ENCODE measurements around the gene DIAPH3. TPM values are rescaled to one million over a fixed set of nuclear protein-coding genes. Genes with fewer than 3 reads are reported as not detected.

DIAPH3 gene
- total and polyA plus RNA-seq, 10 donors, result 0.07 to 4.1 (median 1.4) TPM

DNA sequence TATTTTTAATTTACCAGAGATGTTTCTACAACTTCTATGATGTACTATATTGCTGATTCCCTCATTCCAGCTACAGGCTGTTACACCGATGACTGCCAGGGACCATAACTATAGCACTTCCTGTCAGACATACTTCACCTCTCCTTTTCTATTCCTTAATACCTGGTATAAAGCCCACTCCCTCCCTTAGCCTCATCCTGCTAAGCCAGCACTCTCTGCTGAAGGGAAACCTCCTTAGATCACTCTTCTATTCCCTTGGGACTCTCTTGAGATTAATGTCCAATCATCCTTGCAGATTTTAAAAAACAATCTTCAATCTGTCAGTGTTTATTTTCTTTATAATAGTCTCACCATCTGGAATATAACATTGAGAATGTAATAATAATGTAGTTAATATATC is 127.9 kb downstream of the DIAPH3 start:
- WGBS, 5 donors, result 93 to 97% (median 96%) methylated on average over 1 of the region's 1 CpG
- TF ChIP-seq, protein P1, sequence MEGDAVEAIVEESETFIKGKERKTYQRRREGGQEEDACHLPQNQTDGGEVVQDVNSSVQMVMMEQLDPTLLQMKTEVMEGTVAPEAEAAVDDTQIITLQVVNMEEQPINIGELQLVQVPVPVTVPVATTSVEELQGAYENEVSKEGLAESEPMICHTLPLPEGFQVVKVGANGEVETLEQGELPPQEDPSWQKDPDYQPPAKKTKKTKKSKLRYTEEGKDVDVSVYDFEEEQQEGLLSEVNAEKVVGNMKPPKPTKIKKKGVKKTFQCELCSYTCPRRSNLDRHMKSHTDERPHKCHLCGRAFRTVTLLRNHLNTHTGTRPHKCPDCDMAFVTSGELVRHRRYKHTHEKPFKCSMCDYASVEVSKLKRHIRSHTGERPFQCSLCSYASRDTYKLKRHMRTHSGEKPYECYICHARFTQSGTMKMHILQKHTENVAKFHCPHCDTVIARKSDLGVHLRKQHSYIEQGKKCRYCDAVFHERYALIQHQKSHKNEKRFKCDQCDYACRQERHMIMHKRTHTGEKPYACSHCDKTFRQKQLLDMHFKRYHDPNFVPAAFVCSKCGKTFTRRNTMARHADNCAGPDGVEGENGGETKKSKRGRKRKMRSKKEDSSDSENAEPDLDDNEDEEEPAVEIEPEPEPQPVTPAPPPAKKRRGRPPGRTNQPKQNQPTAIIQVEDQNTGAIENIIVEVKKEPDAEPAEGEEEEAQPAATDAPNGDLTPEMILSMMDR (IDR thresholded peaks at IDR 0.05 in 8 of 11, conservative IDR thresholded peaks at IDR 0.05 in 3 of 11), result no peak
- TF ChIP-seq POLR2AphosphoS5 (IDR thresholded peaks at IDR 0.05) (no peak), POLR2A (IDR thresholded peaks at IDR 0.05) (no peak)
- intact Hi-C loops (cut with DNase I; ENCODE audit: low total_unique reads), result no loop called here

DNA sequence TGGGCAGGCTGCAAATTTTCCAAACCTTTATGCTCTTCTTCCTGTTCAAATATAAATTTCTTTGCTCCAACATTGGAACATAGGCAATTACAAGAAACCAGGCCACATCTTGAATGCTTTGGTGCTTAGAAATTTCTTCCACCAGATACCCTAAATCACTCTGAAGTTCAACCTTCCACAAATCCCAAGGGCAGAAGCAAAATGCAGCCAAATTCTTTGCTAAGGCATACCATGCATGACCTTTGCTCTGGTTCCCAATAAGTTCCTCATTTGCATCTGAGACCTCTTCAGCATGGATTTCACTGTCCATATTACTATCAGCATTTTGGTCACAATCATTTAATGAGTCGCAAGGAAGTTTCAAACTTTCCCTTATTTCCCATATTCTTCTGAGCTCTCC is 130.9 kb downstream of the DIAPH3 start:
- DNase-seq, result no peak
- H3K27me3 ChIP-seq (replicated peaks in 1 of 7), result no peaks in the 10 kb centered on the region
- H3K36me3 ChIP-seq, result no peaks in the 10 kb centered on the region
- WGBS, 5 donors, result 91 to 97% (median 94%) methylated on average over 1 of the region's 1 CpG
- intact Hi-C loops (cut with DNase I; ENCODE audit: low total_unique reads), result no loop called here
- TF ChIP-seq POLR2AphosphoS5 (IDR thresholded peaks at IDR 0.05), result no peak
- no peak for TF ChIP-seq POLR2A (IDR thresholded peaks at IDR 0.05)
- TF ChIP-seq, protein P1 (IDR thresholded peaks at IDR 0.05 in 8 of 11, conservative IDR thresholded peaks at IDR 0.05 in 3 of 11), result no peak
- H3K27ac ChIP-seq, result no peak overlapping the region
- H3K4me3 ChIP-seq, result no peak overlapping the region
- H3K4me1 ChIP-seq, result no peaks in the 10 kb centered on the region
- H3K9me3 ChIP-seq, result no peaks in the 10 kb centered on the region

More for the DNA sequence above, 127.9 kb downstream of the DIAPH3 start:
- Histone ChIP-seq H3K4me3 (no peak overlapping the region), H3K27me3 (replicated peaks in 1 of 7) (no peaks in the 10 kb centered on the region), H3K36me3 (no peaks in the 10 kb centered on the region), H3K4me1 (no peaks in the 10 kb centered on the region), H3K27ac (no peak overlapping the region), H3K9me3 (no peaks in the 10 kb centered on the region)
- DNase-seq, result no peak

DNA sequence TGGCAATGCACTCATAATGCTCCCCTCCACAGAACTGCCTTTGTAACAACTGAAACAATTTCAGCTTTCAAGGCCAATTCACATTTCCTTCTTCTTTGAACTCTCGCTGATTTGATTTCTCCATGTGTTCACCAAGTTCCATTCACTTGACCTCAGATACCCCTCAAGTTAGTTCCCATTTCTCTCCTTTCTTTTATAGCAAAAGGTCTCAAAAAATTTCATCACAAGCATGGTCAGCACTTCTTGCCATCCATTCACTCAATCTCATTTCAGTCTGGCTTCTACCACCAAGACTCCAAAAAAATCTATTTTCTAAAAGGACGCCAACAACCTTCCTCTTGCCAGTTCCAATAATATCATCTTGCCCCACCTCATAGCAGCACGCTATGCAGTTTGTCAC is 135.7 kb downstream of the DIAPH3 start:
- TF ChIP-seq POLR2A (IDR thresholded peaks at IDR 0.05) (no peak), POLR2AphosphoS5 (IDR thresholded peaks at IDR 0.05) (no peak)
- TF ChIP-seq, protein P1 (IDR thresholded peaks at IDR 0.05 in 8 of 11, conservative IDR thresholded peaks at IDR 0.05 in 3 of 11), result no peak
- no peaks in the 10 kb centered on the region for H3K4me1 ChIP-seq
- no peak overlapping the region for H3K27ac ChIP-seq
- H3K4me3 ChIP-seq, result no peak overlapping the region
- no peak for DNase-seq
- 62 to 87% (median 72%) methylated on average over 3 of the region's 3 CpGs for WGBS, 5 donors
- no peaks in the 10 kb centered on the region for H3K36me3 ChIP-seq
- intact Hi-C loops (cut with DNase I; ENCODE audit: low total_unique reads), result no loop called here
- no peaks in the 10 kb centered on the region for H3K27me3 ChIP-seq (replicated peaks in 1 of 7)
- peaks cover 0 to 16% (median 10%) of the 10 kb centered on the region in 8 donors for H3K9me3 ChIP-seq

DNA sequence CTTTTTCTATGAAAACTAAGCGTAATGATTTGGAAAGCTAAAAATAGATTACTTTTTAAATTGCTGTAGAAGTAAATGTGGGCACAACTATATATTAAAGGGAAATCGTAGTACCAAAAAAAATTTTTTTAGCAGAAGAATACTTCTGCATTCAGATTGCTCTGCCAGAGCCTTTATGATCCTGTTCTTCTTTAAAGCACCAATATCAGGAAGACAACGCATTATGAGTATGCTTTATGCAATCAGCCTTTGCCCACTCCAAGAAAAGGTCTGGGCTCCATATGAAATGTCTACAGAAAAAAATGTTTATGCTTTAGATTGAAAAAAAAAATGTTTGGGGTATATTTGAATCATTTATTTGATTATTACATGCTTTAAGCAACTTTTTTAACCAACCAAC is 137.4 kb downstream of the DIAPH3 start:
- H3K27ac ChIP-seq, result no peak overlapping the region
- DNase-seq, result no peak
- H3K27me3 ChIP-seq (replicated peaks in 1 of 7), result no peaks in the 10 kb centered on the region
- no peak overlapping the region for H3K4me3 ChIP-seq
- TF ChIP-seq, protein P1 (IDR thresholded peaks at IDR 0.05 in 8 of 11, conservative IDR thresholded peaks at IDR 0.05 in 3 of 11), result no peak
- TF ChIP-seq POLR2AphosphoS5 (IDR thresholded peaks at IDR 0.05) (no peak), POLR2A (IDR thresholded peaks at IDR 0.05) (no peak)
- intact Hi-C loops (cut with DNase I; ENCODE audit: low total_unique reads), result no loop called here
- H3K9me3 ChIP-seq, result peaks cover 0 to 17% (median 10%) of the 10 kb centered on the region in 8 donors
- no peaks in the 10 kb centered on the region for H3K4me1 ChIP-seq
- no peaks in the 10 kb centered on the region for H3K36me3 ChIP-seq
- WGBS, 5 donors, result 65 to 89% (median 77%) methylated on average over 3 of the region's 3 CpGs

All from spleen (tissue), 11 donors.